D721Med (cell line): ENCODE results near the gene COBL.

Experiments used
- DNase-seq: peaks from one replicate; pipeline ENCODE4 v3.0.0; 2011; ENCODE audit warnings: low spot score; ENCODE audit not compliant: insufficient read length
- FAIRE-seq: peaks from 2 replicates; lab custom pipeline; 2011; peaks lifted over from hg19 to GRCh38; lab: Jason Lieb, UNC
- CTCF ChIP-seq: IDR thresholded peaks from 2 replicates; pipeline ENCODE4 v1.5.1; 2012; ENCODE audit warnings: mild to moderate bottlenecking, control low read depth; ENCODE audit not compliant: insufficient read depth; ENCODE audit errors: missing control alignments

COBL gene

GRCh38 chr7:51327287-51327717, 10.7 kb upstream of the COBL start:
- TF ChIP-seq CTCF: no peak
- DNase-seq: no peak
- no peak for FAIRE-seq

GRCh38 chr7:51326656-51327286, 10.2 kb upstream of the COBL start:
- no peak for TF ChIP-seq CTCF
- DNase-seq (no peak), FAIRE-seq (no peak)

GRCh38 chr7:51325908-51326307, 9.3 kb upstream of the COBL start:
- no peak for DNase-seq
- no peak for TF ChIP-seq CTCF
- FAIRE-seq: no peak

GRCh38 chr7:51325261-51325676, 8.7 kb upstream of the COBL start:
- DNase-seq (no peak), FAIRE-seq (no peak)
- TF ChIP-seq CTCF: no peak

GRCh38 chr7:51324206-51324898, 7.7 kb upstream of the COBL start:
- FAIRE-seq (no peak), DNase-seq (no peak)
- no peak for TF ChIP-seq CTCF

- DNase-seq: no peak
- FAIRE-seq: no peak
- no peak for TF ChIP-seq CTCF
Observed at GRCh38 chr7:51321961-51322515, 5.4 kb upstream of the COBL start.
